Effector memory CD8-positive, alpha-beta T cell (primary cell): Measurements from ENCODE around the gene NUMBL.
A peak's percentile ranks its signal among the peaks of the same experiment; 100 is the strongest.

Experiments
- ATAC-seq: fragments of 150-1000 bp; cut with Tn5 transposase; replicated peaks from 2 replicates; pipeline ENCODE4 v1.10.0; 2021; ENCODE audit warnings: mild to moderate bottlenecking, moderate library complexity
- DNase-seq, 3 experiments: peaks; one replicate each; pipeline ENCODE4 v3.0.0; 2021
- H3K27ac Mint-ChIP-seq, 2 donors: one replicate each; pipeline ENCODE4 v1.8.0; 2022; ENCODE audit warnings: mild to moderate bottlenecking in 2 of 2, mixed read lengths in 2 of 2, moderate library complexity in 2 of 2
- H3K27me3 Mint-ChIP-seq, 2 donors: one replicate each; pipeline ENCODE4 v1.8.0; 2022; ENCODE audit warnings: mixed read lengths in 2 of 2
- H3K36me3 Mint-ChIP-seq: one replicate; pipeline ENCODE4 v1.8.0; 2022; ENCODE audit warnings: mild to moderate bottlenecking, moderate library complexity, mixed read lengths; ENCODE audit not compliant: insufficient read depth
- H3K4me1 Mint-ChIP-seq, 2 donors: one replicate each; pipeline ENCODE4 v1.8.0; 2022; ENCODE audit warnings: low read depth in 2 of 2, mixed read lengths in 2 of 2
- H3K4me3 Mint-ChIP-seq, 2 donors: one replicate each; pipeline ENCODE4 v1.8.0; 2022; ENCODE audit warnings: mild to moderate bottlenecking in 2 of 2, mixed read lengths in 2 of 2, moderate library complexity in 2 of 2
- H3K9me3 Mint-ChIP-seq, 2 donors: one replicate each; pipeline ENCODE4 v1.8.0; 2022; ENCODE audit warnings: mixed read lengths in 2 of 2

NUMBL gene

GRCh38 chr19:40621966-40622772 is 68.3 kb downstream of the NUMBL start:
- H3K27ac Mint-ChIP-seq: peak overlapping the region in 1 of 2 donors; percentile 32
- H3K36me3 Mint-ChIP-seq: peaks cover 53% of the 10 kb centered on the region

GRCh38 chr19:40621283-40621682 is 69.2 kb downstream of the NUMBL start:
- peaks cover 4 to 5% of the 10 kb centered on the region in 2 donors for H3K4me1 Mint-ChIP-seq
- H3K9me3 Mint-ChIP-seq: no peaks in the 10 kb centered on the region
- peaks cover 51% of the 10 kb centered on the region for H3K36me3 Mint-ChIP-seq
- H3K27me3 Mint-ChIP-seq: no peaks in the 10 kb centered on the region
- no peak overlapping the region for H3K4me3 Mint-ChIP-seq
- ATAC-seq (no peak), DNase-seq (no peak)
- H3K27ac Mint-ChIP-seq: no peak overlapping the region

More at GRCh38 chr19:40621966-40622772, 68.3 kb downstream of the NUMBL start:
- H3K9me3 Mint-ChIP-seq: no peaks in the 10 kb centered on the region
- H3K4me1 Mint-ChIP-seq: peaks cover 2 to 4% of the 10 kb centered on the region in 2 donors
- H3K4me3 Mint-ChIP-seq: no peak overlapping the region
- ATAC-seq (no peak), DNase-seq (no peak)
- no peaks in the 10 kb centered on the region for H3K27me3 Mint-ChIP-seq

GRCh38 chr19:40620161-40620485 is 70.3 kb downstream of the NUMBL start:
- DNase-seq: no peak
- peak overlapping the region in 1 of 2 donors; percentile 1 for H3K27ac Mint-ChIP-seq
- peaks cover 2 to 6% of the 10 kb centered on the region in 2 donors for H3K4me1 Mint-ChIP-seq
- H3K4me3 Mint-ChIP-seq: no peak overlapping the region
- no peaks in the 10 kb centered on the region for H3K27me3 Mint-ChIP-seq
- ATAC-seq: no peak
- H3K36me3 Mint-ChIP-seq: peaks cover 50% of the 10 kb centered on the region
- no peaks in the 10 kb centered on the region for H3K9me3 Mint-ChIP-seq

- Mint-ChIP-seq H3K9me3 (no peaks in the 10 kb centered on the region), H3K27ac (peak overlapping the region in 1 of 2 donors; percentile 1), H3K36me3 (peaks cover 48% of the 10 kb centered on the region), H3K4me3 (no peak overlapping the region), H3K27me3 (no peaks in the 10 kb centered on the region), H3K4me1 (peaks cover 8 to 12% of the 10 kb centered on the region in 2 donors)
- no peak for ATAC-seq
- no peak for DNase-seq
Observed at GRCh38 chr19:40619333-40620160, 70.9 kb downstream of the NUMBL start.

GRCh38 chr19:40617961-40618360 is 72.5 kb downstream of the NUMBL start:
- Mint-ChIP-seq H3K9me3 (no peaks in the 10 kb centered on the region), H3K4me1 (peaks cover 19 to 23% of the 10 kb centered on the region in 2 donors), H3K4me3 (no peak overlapping the region), H3K36me3 (peaks cover 47% of the 10 kb centered on the region), H3K27me3 (no peaks in the 10 kb centered on the region), H3K27ac (no peak overlapping the region)
- DNase-seq: no peak
- no peak for ATAC-seq

GRCh38 chr19:40616941-40617340 is 73.5 kb downstream of the NUMBL start:
- Mint-ChIP-seq H3K36me3 (peaks cover 50% of the 10 kb centered on the region), H3K27ac (no peak overlapping the region), H3K4me1 (peaks cover 19 to 29% of the 10 kb centered on the region in 2 donors), H3K9me3 (no peaks in the 10 kb centered on the region), H3K27me3 (no peaks in the 10 kb centered on the region), H3K4me3 (no peak overlapping the region)
- DNase-seq (no peak), ATAC-seq (no peak)

- H3K4me3 Mint-ChIP-seq: no peak overlapping the region
- H3K27me3 Mint-ChIP-seq: no peaks in the 10 kb centered on the region
- peaks cover 42% of the 10 kb centered on the region for H3K36me3 Mint-ChIP-seq
- H3K4me1 Mint-ChIP-seq: peaks cover 23 to 32% of the 10 kb centered on the region in 2 donors
- ATAC-seq (no peak), DNase-seq (no peak)
- H3K9me3 Mint-ChIP-seq: no peaks in the 10 kb centered on the region
- H3K27ac Mint-ChIP-seq: no peak overlapping the region
Observed at GRCh38 chr19:40616178-40616577, 74.3 kb downstream of the NUMBL start.
